Measurements from ENCODE around the gene MARS2.
"Not testable (repeated sequence)": the region's sequence is repeated elsewhere in the genome, so short reads cannot be mapped to it uniquely, and the experiment has no call there.

Gene MARS2

GRCh38 chr2:197705121-197705911, at the start of gene MARS2:
TSS of gene MARS2 (plus strand) at chr2:197705369. CDS start at chr2:197705406, 37 bp downstream.
- peak; percentile 94 for DNase-seq

GRCh38 chr2:197657562-197657961, 47.6 kb upstream of the MARS2 start:
- DNase-seq: no peak

- DNase-seq: no peak
These were observed 43.5 kb upstream of the MARS2 start for GRCh38 chr2:197661626-197662025.

- DNase-seq: no peak
These were observed 38.9 kb upstream of the MARS2 start for GRCh38 chr2:197666277-197666676.

- DNase-seq: no peak
These were observed 36.9 kb upstream of the MARS2 start for GRCh38 chr2:197668296-197668695.

GRCh38 chr2:197669077-197669476, 36.1 kb upstream of the MARS2 start:
- DNase-seq: no peak

- no peak for DNase-seq
These were observed 32.7 kb upstream of the MARS2 start for GRCh38 chr2:197672371-197672893.

- DNase-seq: no peak
These were observed 32.1 kb upstream of the MARS2 start for GRCh38 chr2:197673106-197673505.

- no peak for DNase-seq
These were observed 31.6 kb upstream of the MARS2 start for GRCh38 chr2:197673606-197674005.

GRCh38 chr2:197674060-197674459, 31.1 kb upstream of the MARS2 start:
- DNase-seq: no peak

- DNase-seq: no peak
These were observed 30.6 kb upstream of the MARS2 start for GRCh38 chr2:197674591-197674990.

GRCh38 chr2:197675246-197675645, 29.9 kb upstream of the MARS2 start, which contains the start of gene RFTN2:
TSS of gene RFTN2 (minus strand) at chr2:197675587. CDS start at chr2:197675458, 129 bp downstream.
- no peak for DNase-seq

GRCh38 chr2:197675711-197676188, 29.4 kb upstream of the MARS2 start:
- no peak for DNase-seq

GRCh38 chr2:197677056-197677455, 28.1 kb upstream of the MARS2 start:
- no peak for DNase-seq

- no peak for DNase-seq
These were observed 27.7 kb upstream of the MARS2 start for GRCh38 chr2:197677483-197677882.

- DNase-seq: not testable (repeated sequence)
These were observed 10.0 kb upstream of the MARS2 start for GRCh38 chr2:197695206-197695605.

GRCh38 chr2:197695971-197696370, 9.2 kb upstream of the MARS2 start:
- DNase-seq: not testable (repeated sequence)

- DNase-seq: not testable (repeated sequence)
These were observed 8.6 kb upstream of the MARS2 start for GRCh38 chr2:197696571-197696970.

GRCh38 chr2:197699724-197700123, 5.4 kb upstream of the MARS2 start:
- DNase-seq: not testable (repeated sequence)

- no peak for DNase-seq
These were observed 4.2 kb upstream of the MARS2 start for GRCh38 chr2:197700960-197701359.

- DNase-seq: no peak
These were observed 592 bp upstream of the MARS2 start for GRCh38 chr2:197704434-197705120.

- DNase-seq: peak; percentile 60
These were observed 1.0 kb downstream of the MARS2 start for GRCh38 chr2:197705912-197706838.

- no peak for DNase-seq
These were observed 1.7 kb downstream of the MARS2 start for GRCh38 chr2:197706839-197707207.

All from activated CD8-positive, alpha-beta memory T cell treated with anti-CD3 and anti-CD28 coated beads for 24 hours (primary cell).